ENCODE data around the gene DOCK10. TPM values are rescaled to one million over a fixed set of nuclear protein-coding genes. Genes with fewer than 3 reads are reported as not detected.
A peak's percentile ranks its signal among the peaks of the same experiment; 100 is the strongest.

The DOCK10 gene
- total and polyA plus RNA-seq, 11 donors, result 0.31 to 28.6 (median 2.0) TPM

DNA sequence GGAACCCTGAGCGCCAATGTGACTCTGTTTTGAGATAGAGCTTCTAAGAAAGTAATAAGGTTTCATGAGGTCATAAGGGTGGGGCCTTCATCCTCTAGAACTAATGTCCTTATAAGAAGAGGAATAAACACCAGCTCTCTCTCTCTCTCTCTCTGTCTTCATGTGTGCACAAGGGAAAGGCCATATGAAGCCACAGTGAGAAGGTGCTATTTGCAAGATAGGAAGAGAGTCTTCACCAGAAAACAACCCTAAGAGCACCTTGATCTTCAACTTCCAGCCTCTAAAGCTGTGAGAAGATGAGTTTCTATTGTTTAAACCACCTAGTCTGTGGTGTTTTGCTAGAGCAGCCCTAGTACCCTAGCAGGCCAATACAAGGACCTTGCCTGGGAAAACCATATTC is 55.8 kb downstream of the DOCK10 start:
- H3K9me3 ChIP-seq, result no peaks in the 10 kb centered on the region
- H3K4me3 ChIP-seq, result no peak overlapping the region
- no peak for ATAC-seq
- peaks cover 0 to 42% (median 0%) of the 10 kb centered on the region in 12 donors for H3K4me1 ChIP-seq
- H3K27ac ChIP-seq, result no peak overlapping the region
- no peaks in the 10 kb centered on the region for H3K36me3 ChIP-seq
- no peak for TF ChIP-seq POLR2A (IDR thresholded peaks at IDR 0.05)
- TF ChIP-seq, protein P1, sequence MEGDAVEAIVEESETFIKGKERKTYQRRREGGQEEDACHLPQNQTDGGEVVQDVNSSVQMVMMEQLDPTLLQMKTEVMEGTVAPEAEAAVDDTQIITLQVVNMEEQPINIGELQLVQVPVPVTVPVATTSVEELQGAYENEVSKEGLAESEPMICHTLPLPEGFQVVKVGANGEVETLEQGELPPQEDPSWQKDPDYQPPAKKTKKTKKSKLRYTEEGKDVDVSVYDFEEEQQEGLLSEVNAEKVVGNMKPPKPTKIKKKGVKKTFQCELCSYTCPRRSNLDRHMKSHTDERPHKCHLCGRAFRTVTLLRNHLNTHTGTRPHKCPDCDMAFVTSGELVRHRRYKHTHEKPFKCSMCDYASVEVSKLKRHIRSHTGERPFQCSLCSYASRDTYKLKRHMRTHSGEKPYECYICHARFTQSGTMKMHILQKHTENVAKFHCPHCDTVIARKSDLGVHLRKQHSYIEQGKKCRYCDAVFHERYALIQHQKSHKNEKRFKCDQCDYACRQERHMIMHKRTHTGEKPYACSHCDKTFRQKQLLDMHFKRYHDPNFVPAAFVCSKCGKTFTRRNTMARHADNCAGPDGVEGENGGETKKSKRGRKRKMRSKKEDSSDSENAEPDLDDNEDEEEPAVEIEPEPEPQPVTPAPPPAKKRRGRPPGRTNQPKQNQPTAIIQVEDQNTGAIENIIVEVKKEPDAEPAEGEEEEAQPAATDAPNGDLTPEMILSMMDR (IDR thresholded peaks at IDR 0.05), result no peak
- DNase-seq, result no peak
- intact Hi-C loops (cut with DNase I), result no loop called here
- WGBS, 4 donors, result 93 to 100% (median 97%) methylated on average over 1 of the region's 1 CpG
- H3K27me3 ChIP-seq, result no peaks in the 10 kb centered on the region

DNA sequence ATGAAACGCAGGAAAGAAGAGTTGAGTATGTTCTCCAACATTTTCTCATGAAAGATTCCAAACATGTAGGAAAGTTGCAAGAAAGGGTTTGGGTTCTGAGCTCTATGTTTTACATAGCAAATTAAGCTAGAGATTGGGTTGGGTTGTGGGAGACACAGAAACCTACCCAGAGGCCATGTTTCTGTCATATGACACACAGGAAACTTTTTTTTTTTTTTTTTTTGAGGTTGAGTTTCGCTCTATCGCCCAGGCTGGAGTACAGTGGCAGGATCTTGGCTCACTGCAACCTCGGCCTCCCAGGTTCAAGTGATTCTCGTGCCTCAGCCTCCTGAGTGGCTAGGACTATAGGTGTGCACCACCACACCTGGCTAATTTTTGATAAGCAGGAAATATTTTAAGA is 57.6 kb downstream of the DOCK10 start:
- 77 to 85% (median 80%) methylated on average over 5 of the region's 5 CpGs for WGBS, 4 donors
- intact Hi-C loops (cut with DNase I), result no loop called here
- TF ChIP-seq, protein P1 (IDR thresholded peaks at IDR 0.05), result no peak
- TF ChIP-seq POLR2A (IDR thresholded peaks at IDR 0.05), result no peak
- ATAC-seq (no peak), DNase-seq (no peak)
- Histone ChIP-seq H3K9me3 (no peaks in the 10 kb centered on the region), H3K4me3 (peak overlapping the region in 3 of 12 donors; percentile 28 to 45 (median 42)), H3K36me3 (no peaks in the 10 kb centered on the region), H3K4me1 (peaks cover 0 to 42% (median 0%) of the 10 kb centered on the region in 12 donors), H3K27me3 (no peaks in the 10 kb centered on the region), H3K27ac (peak overlapping the region in 5 of 12 donors; percentile 62 to 76 (median 69))

DNA sequence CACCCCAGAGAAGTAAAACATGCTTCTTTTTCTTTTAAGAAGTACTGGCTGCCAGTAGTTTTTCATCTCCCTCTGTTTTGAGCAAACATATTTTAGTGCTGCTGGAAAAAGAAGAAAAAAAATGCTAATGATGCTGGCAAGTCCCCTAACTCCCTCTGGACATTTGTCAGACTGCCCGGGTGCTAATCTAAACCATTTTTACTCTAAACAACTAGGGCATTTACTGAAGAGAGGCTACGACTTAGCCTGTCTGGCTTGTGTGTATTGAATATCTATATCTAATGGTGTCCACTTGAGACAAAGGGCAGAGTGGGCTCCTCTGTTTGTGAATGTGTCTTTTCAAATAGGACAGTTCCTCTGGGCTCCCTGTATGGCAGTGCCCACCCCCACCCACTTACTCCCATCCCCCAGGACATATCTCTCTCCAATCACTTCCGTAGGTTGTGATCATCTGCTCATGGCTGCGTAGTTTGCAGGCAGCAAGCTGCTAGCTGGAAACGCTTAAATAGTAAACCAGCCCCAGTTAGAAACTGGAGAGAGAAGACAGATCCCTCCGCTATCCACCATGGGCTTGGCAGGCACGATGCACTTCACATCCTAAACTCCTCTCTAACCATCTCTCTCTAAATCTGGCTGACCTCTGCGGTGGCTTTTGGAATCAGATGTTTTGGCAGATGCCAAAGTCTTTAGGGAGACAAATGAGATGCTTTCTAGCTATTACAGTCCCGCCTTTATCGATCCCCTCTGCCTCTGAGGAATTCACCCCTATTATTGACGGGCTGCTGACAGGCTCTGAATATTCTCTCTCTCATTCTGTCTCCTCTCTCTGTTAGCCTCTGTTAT is 58.3 kb downstream of the DOCK10 start:
- no peak for DNase-seq

More for the DNA sequence above, 58.3 kb downstream of the DOCK10 start:
- H3K9me3 ChIP-seq, result no peaks in the 10 kb centered on the region
- peak; percentile 24 to 52 (median 44) for ATAC-seq
- peak overlapping the region in 9 of 12 donors; percentile 11 to 45 (median 34) for H3K4me3 ChIP-seq
- WGBS, 4 donors, result 44 to 56% (median 45%) methylated on average over 11 of the region's 11 CpGs
- no peak for TF ChIP-seq POLR2A (IDR thresholded peaks at IDR 0.05)
- TF ChIP-seq, protein P1 (IDR thresholded peaks at IDR 0.05), result no peak
- H3K4me1 ChIP-seq, result peaks cover 0 to 42% (median 0%) of the 10 kb centered on the region in 12 donors
- peak overlapping the region; percentile 10 to 76 (median 60) for H3K27ac ChIP-seq
- no peaks in the 10 kb centered on the region for H3K27me3 ChIP-seq
- H3K36me3 ChIP-seq, result no peaks in the 10 kb centered on the region
- intact Hi-C loops (cut with DNase I), result no loop called here

All from heart left ventricle (tissue), 16 donors.